ENCODE results near the gene MN1.

Gene MN1

GRCh38 chr22:27815826-27816530 is 14.4 kb upstream of the MN1 start:
- TF ChIP-seq CTCF (IDR thresholded peaks at IDR 0.05; ENCODE audit: borderline replicate concordance, control extremely low read depth, extremely low read depth, insufficient read depth, missing control alignments): no peak
- in situ Hi-C loops (cut with MboI; ENCODE audit: low sequenced_read_pairs, unreplicated experiment): no loop called here
- DNase-seq (ENCODE audit: low spot score): no peak

- in situ Hi-C loops (cut with MboI; ENCODE audit: low sequenced_read_pairs, unreplicated experiment): no loop called here
- no peak for TF ChIP-seq CTCF (IDR thresholded peaks at IDR 0.05; ENCODE audit: borderline replicate concordance, control extremely low read depth, extremely low read depth, insufficient read depth, missing control alignments)
- no peak for DNase-seq (ENCODE audit: low spot score)
Measured at GRCh38 chr22:27814993-27815392, 13.4 kb upstream of the MN1 start.

- in situ Hi-C loops (cut with MboI; ENCODE audit: low sequenced_read_pairs, unreplicated experiment): no loop called here
- no peak for TF ChIP-seq CTCF (IDR thresholded peaks at IDR 0.05; ENCODE audit: borderline replicate concordance, control extremely low read depth, extremely low read depth, insufficient read depth, missing control alignments)
- DNase-seq (ENCODE audit: low spot score): no peak
Measured at GRCh38 chr22:27811778-27812177, 10.2 kb upstream of the MN1 start.

- no peak for TF ChIP-seq CTCF (IDR thresholded peaks at IDR 0.05; ENCODE audit: borderline replicate concordance, control extremely low read depth, extremely low read depth, insufficient read depth, missing control alignments)
- DNase-seq (ENCODE audit: low spot score): no peak
- in situ Hi-C loops (cut with MboI; ENCODE audit: low sequenced_read_pairs, unreplicated experiment): no loop called here
Measured at GRCh38 chr22:27810609-27811151, 9.1 kb upstream of the MN1 start.

- DNase-seq (ENCODE audit: low spot score): no peak
- in situ Hi-C loops (cut with MboI; ENCODE audit: low sequenced_read_pairs, unreplicated experiment): no loop called here
- TF ChIP-seq CTCF (IDR thresholded peaks at IDR 0.05; ENCODE audit: borderline replicate concordance, control extremely low read depth, extremely low read depth, insufficient read depth, missing control alignments): no peak
Measured at GRCh38 chr22:27809700-27810608, 8.4 kb upstream of the MN1 start.

GRCh38 chr22:27809226-27809603 is 7.7 kb upstream of the MN1 start:
- no peak for DNase-seq (ENCODE audit: low spot score)
- in situ Hi-C loops (cut with MboI; ENCODE audit: low sequenced_read_pairs, unreplicated experiment): no loop called here

More at GRCh38 chr22:27809226-27809603, 7.7 kb upstream of the MN1 start:
- no peak for TF ChIP-seq CTCF (IDR thresholded peaks at IDR 0.05; ENCODE audit: borderline replicate concordance, control extremely low read depth, extremely low read depth, insufficient read depth, missing control alignments)
